ENCODE measurements around the gene MPPE1. TPM values are rescaled to one million over a fixed set of nuclear protein-coding genes. Genes with fewer than 3 reads are reported as not detected.
A peak's percentile ranks its signal among the peaks of the same experiment; 100 is the strongest.

MPPE1 gene
- total RNA-seq, 1 donor from 2014 or later: 67.0 TPM

DNA sequence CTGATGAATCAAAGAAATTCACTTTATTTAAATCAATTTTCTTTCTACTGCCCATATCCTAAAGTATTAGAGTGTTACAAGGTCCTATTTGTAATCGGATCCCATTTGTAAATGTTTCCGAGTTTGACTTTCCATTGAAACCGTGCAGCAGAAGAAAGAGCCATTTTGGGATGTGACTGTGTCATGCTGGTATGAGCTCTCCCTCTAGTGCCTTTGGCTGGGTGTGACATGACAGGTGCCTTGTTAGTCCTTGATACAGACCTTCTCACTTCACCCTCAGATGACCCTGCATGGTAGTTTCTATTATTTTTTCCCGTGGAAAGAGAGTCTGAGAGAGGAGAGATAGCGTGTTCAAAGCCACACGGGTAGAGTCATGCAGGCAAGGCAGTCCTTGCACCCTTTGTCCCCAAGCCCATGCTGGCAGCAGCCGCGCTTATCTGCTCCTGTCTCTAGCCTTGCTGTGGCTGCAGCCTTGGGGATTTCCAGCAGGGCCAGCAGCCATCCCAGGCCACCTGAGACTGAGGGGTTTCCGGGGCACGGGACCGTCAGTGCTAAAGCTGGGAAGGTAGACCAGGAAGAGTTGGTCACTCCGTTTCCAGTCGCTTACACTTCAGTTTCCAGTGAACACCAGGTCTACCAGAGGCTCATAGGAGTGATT, 35.5 kb downstream of the MPPE1 start:
- Histone ChIP-seq H3K4me3 (no peak overlapping the region), H3K27me3 (no peaks in the 10 kb centered on the region), H3K9me3 (no peaks in the 10 kb centered on the region), H3K36me3 (peaks cover 5% of the 10 kb centered on the region), H3K27ac (no peak overlapping the region), H3K4me1 (no peaks in the 10 kb centered on the region)
- TF ChIP-seq, protein P1, sequence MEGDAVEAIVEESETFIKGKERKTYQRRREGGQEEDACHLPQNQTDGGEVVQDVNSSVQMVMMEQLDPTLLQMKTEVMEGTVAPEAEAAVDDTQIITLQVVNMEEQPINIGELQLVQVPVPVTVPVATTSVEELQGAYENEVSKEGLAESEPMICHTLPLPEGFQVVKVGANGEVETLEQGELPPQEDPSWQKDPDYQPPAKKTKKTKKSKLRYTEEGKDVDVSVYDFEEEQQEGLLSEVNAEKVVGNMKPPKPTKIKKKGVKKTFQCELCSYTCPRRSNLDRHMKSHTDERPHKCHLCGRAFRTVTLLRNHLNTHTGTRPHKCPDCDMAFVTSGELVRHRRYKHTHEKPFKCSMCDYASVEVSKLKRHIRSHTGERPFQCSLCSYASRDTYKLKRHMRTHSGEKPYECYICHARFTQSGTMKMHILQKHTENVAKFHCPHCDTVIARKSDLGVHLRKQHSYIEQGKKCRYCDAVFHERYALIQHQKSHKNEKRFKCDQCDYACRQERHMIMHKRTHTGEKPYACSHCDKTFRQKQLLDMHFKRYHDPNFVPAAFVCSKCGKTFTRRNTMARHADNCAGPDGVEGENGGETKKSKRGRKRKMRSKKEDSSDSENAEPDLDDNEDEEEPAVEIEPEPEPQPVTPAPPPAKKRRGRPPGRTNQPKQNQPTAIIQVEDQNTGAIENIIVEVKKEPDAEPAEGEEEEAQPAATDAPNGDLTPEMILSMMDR (IDR thresholded peaks at IDR 0.05): peak; percentile 35
- DNase-seq (no peak), ATAC-seq (peak; percentile 88)
- intact Hi-C loops (cut with DNase I): no loop called here

DNA sequence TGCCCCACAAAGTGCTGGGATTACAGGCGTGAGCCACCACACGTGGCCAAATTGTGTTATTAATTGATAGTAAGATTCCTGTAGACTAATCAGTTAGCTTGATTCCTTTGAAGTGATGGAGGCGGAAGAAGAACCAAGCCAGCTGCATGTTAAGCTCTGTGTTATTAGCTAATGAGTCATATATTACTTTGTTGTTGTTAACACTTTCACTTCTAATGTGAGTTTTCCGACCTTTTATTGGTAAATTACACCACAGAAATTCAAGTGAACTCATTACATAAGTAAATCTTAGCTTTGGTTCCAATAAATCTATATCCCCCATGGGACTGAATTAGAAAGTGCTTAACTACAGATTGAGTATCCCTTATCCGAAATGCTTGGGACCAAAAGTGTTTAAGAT, 36.6 kb downstream of the MPPE1 start:
- ATAC-seq (no peak), DNase-seq (no peak)
- no peaks in the 10 kb centered on the region for H3K9me3 ChIP-seq
- no peak overlapping the region for H3K27ac ChIP-seq
- no peaks in the 10 kb centered on the region for H3K4me1 ChIP-seq
- no peak overlapping the region for H3K4me3 ChIP-seq
- H3K27me3 ChIP-seq: no peaks in the 10 kb centered on the region
- intact Hi-C loops (cut with DNase I): no loop called here
- TF ChIP-seq, protein P1 (IDR thresholded peaks at IDR 0.05): no peak
- no peaks in the 10 kb centered on the region for H3K36me3 ChIP-seq

DNA sequence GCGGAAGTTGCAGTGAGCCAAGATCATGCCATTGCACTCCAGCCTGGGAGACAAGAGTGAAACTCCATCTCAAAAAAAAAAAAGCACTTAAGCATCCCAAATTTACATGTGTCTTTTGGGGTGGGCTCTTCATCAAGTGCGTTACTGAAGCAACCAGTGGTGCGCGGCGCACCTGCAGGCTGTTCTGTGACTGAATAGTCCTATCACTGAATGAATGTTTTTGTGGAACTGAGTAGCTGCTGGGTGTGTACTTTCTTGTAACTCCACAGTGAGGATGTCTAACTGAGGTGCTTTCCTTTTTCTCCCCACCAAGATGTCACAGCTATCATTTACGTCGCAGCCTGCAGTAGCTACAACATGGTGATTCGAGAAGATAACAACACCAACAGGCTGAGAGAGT, 39.9 kb downstream of the MPPE1 start:
- DNase-seq: no peak
- no peaks in the 10 kb centered on the region for H3K27me3 ChIP-seq
- intact Hi-C loops (cut with DNase I): no loop called here
- no peaks in the 10 kb centered on the region for H3K9me3 ChIP-seq
- ATAC-seq: no peak
- TF ChIP-seq, protein P1 (IDR thresholded peaks at IDR 0.05): no peak
- H3K4me3 ChIP-seq: no peak overlapping the region
- no peaks in the 10 kb centered on the region for H3K36me3 ChIP-seq
- no peaks in the 10 kb centered on the region for H3K4me1 ChIP-seq
- H3K27ac ChIP-seq: no peak overlapping the region

DNA sequence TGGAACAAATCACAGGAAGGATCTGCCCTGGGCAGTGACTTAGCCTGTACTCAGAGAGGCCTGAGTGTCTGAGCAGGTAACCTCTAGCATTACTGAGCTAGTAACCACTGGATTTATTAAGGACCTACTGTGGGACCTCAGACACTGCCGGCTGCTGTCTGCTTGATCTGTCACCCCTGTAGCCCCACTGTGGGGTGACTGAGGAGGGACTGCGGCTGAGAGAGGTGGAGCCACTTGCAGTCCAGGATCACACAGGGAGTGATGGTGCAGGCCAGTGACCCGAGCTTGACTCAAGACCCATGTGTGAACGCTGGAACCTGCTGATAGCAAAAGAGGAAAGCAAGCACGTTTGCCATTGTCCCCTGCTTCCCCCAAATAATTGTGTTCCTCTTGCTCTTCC, 41.4 kb downstream of the MPPE1 start:
- Histone ChIP-seq H3K27ac (no peak overlapping the region), H3K27me3 (no peaks in the 10 kb centered on the region), H3K4me3 (no peak overlapping the region), H3K36me3 (no peaks in the 10 kb centered on the region), H3K4me1 (no peaks in the 10 kb centered on the region), H3K9me3 (no peaks in the 10 kb centered on the region)
- peak; percentile 8 for ATAC-seq
- no peak for DNase-seq
- intact Hi-C loops (cut with DNase I): no loop called here
- TF ChIP-seq, protein P1 (IDR thresholded peaks at IDR 0.05): no peak

DNA sequence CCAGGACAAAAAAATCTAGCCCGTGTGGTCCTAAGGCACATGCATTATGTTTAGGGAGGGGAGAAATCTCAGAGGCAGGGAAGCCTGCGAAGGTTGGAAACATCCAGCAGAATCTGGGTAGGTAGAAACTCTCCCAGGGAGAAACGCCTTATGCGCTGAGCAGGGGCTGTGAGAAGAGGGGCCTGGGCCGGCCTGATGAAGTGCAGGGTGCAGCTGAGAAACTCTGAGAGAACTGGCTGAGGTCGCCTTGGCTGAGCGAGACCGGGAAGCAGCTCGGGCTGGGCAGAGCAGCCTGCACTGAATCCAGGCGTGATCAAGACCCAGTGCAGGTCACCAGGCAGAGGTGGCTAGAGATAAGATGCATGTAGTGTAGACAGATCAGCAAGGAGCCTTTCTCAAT, 41.8 kb downstream of the MPPE1 start:
- H3K4me3 ChIP-seq: no peak overlapping the region
- DNase-seq (no peak), ATAC-seq (peak; percentile 10)
- H3K36me3 ChIP-seq: no peaks in the 10 kb centered on the region
- H3K27ac ChIP-seq: no peak overlapping the region
- intact Hi-C loops (cut with DNase I): no loop called here
- no peaks in the 10 kb centered on the region for H3K27me3 ChIP-seq
- no peaks in the 10 kb centered on the region for H3K9me3 ChIP-seq
- no peaks in the 10 kb centered on the region for H3K4me1 ChIP-seq
- TF ChIP-seq, protein P1 (IDR thresholded peaks at IDR 0.05): no peak

DNA sequence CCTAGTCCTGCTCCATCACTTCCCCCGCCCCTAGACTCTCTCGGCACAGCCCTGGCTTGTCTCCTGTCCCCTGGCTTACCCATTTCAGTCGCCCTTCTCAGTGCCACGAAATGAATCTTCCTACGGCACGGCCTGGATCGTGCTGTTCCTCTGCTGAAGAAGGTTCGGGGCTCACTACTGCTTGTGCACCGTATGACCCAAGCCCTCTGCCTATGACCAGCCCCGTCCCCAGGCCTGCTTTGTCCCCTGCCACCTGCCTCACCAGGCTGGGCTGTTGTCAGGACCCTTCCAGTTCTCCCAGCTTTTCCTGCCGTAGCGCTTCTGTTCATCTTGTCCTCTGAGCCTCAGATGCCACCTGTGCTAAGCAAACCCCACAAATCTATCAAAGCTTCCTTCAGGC, 43.0 kb downstream of the MPPE1 start:
- Histone ChIP-seq H3K27me3 (no peaks in the 10 kb centered on the region), H3K27ac (no peak overlapping the region), H3K36me3 (no peaks in the 10 kb centered on the region), H3K4me3 (no peak overlapping the region), H3K9me3 (no peaks in the 10 kb centered on the region), H3K4me1 (no peaks in the 10 kb centered on the region)
- DNase-seq: no peak
- ATAC-seq: no peak
- intact Hi-C loops (cut with DNase I): no loop called here
- TF ChIP-seq, protein P1 (IDR thresholded peaks at IDR 0.05): no peak

Data from upper lobe of right lung (tissue), 1 donor.